Suppressor macrophage (primary cell): Measurements from ENCODE around the gene CCDC6.
"Not testable (repeated sequence)": the region's sequence is repeated elsewhere in the genome, so short reads cannot be mapped to it uniquely, and the experiment has no call there.

Experiments
- DNase-seq, 4 experiments: peaks; one replicate each; pipeline ENCODE4 v3.0.0-alpha.2; 2020 to 2022
- total RNA-seq, 17 experiments: gene quantifications; one replicate each; lab custom pipeline; 2026; ENCODE audit warnings: mixed read lengths in 6 of 17, inconsistent platforms in 3 of 17; lab: John Stamatoyannopoulos, UW

The CCDC6 gene
- total RNA-seq, result 49.8 to 153 (median 77.8) reads per million in 17 experiments

- DNase-seq, result peak; percentile 96 to 98 (median 98)
These were observed at the start of gene CCDC6 for GRCh38 chr10:59906417-59907202. TSS of gene CCDC6 (minus strand) at chr10:59906556. CDS start at chr10:59906424, 132 bp downstream.

GRCh38 chr10:59954296-59954695 lies 47.9 kb upstream of the CCDC6 start:
- DNase-seq, result peak in 1 of 4 experiments; percentile 10

GRCh38 chr10:59953711-59954110 lies 47.4 kb upstream of the CCDC6 start:
- DNase-seq, result not testable (repeated sequence)

- DNase-seq, result no peak
These were observed 43.7 kb upstream of the CCDC6 start for GRCh38 chr10:59950105-59950504.

GRCh38 chr10:59949608-59950007 lies 43.3 kb upstream of the CCDC6 start:
- no peak for DNase-seq

- DNase-seq, result no peak
These were observed 39.6 kb upstream of the CCDC6 start for GRCh38 chr10:59945991-59946390.

- no peak for DNase-seq
These were observed 39.2 kb upstream of the CCDC6 start for GRCh38 chr10:59945590-59945989.

- no peak for DNase-seq
These were observed 38.1 kb upstream of the CCDC6 start for GRCh38 chr10:59944339-59944935.

- no peak for DNase-seq
These were observed 36.2 kb upstream of the CCDC6 start for GRCh38 chr10:59942556-59942955.

GRCh38 chr10:59937720-59938119 lies 31.4 kb upstream of the CCDC6 start:
- DNase-seq, result no peak

- DNase-seq, result peak in 2 of 4 experiments; percentile 4 to 6
These were observed 28.3 kb upstream of the CCDC6 start for GRCh38 chr10:59934701-59935100.

- DNase-seq, result not testable (repeated sequence)
These were observed 24.6 kb upstream of the CCDC6 start for GRCh38 chr10:59930788-59931521.

GRCh38 chr10:59926086-59926485 lies 19.7 kb upstream of the CCDC6 start:
- no peak for DNase-seq

GRCh38 chr10:59922907-59923306 lies 16.6 kb upstream of the CCDC6 start:
- DNase-seq, result no peak

GRCh38 chr10:59917922-59918321 lies 11.6 kb upstream of the CCDC6 start:
- DNase-seq, result peak in 3 of 4 experiments; percentile 28 to 48 (median 44)

- no peak for DNase-seq
These were observed 7.3 kb upstream of the CCDC6 start for GRCh38 chr10:59913547-59914237.

GRCh38 chr10:59910867-59911266 lies 4.5 kb upstream of the CCDC6 start:
- no peak for DNase-seq

GRCh38 chr10:59909815-59910214 lies 3.5 kb upstream of the CCDC6 start:
- DNase-seq, result no peak

GRCh38 chr10:59908808-59909143 lies 2.4 kb upstream of the CCDC6 start:
- no peak for DNase-seq

GRCh38 chr10:59907918-59908807 lies 1.8 kb upstream of the CCDC6 start:
- peak; percentile 80 to 89 (median 84) for DNase-seq

GRCh38 chr10:59907537-59907917 lies 1.2 kb upstream of the CCDC6 start:
- DNase-seq, result no peak
